ENCODE measurements around the gene LINS1. TPM values are rescaled to one million over a fixed set of nuclear protein-coding genes. Genes with fewer than 3 reads are reported as not detected.

The LINS1 gene
- total RNA-seq, 1 experiment from 2014 or later = 13.6 TPM

DNA sequence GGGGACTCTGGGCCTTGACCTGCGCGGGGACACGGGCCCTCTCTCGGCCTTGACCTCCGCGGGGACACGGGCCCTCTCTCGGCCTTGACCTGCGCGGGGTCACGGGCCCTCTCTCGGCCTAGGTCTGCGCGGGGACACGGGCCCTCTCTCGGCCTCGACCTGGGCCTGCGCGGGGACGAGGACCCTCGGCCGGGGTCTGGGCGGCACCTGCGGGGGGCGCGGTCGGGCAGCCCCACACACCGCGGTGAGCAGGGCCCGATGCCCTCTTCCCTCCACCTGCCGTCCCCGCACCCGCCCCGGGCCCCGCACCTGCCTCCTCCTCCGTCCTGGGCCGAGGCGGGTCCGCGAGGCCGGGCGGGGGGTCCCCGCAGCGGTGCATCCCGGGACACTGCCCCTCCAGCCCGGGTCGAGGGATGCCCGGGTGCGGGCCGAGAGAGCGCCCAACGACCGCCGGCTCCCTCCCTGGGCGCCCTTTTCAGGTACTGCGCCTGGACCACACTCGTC lies 57.6 kb downstream of the LINS1 start:
- intact Hi-C loops (cut with micrococcal nuclease; ENCODE audit: unreplicated experiment) (no loop called here), in situ Hi-C loops (cut with HindIII; ENCODE audit: low pct_unique_long_range_greater_than_20kb, low sequenced_read_pairs) (no loop called here)
- H3K27me3 ChIP-seq (ENCODE audit: control insufficient read depth, insufficient read depth, low read length) = no peaks in the 10 kb centered on the region
- no peak overlapping the region for H3K27ac ChIP-seq (ENCODE audit: low read length)
- no peaks in the 10 kb centered on the region for H3K4me1 ChIP-seq (ENCODE audit: control insufficient read depth, insufficient read depth, low read length)
- ChIA-PET CTCF (no interaction called here), POLR2A (no interaction called here)
- BruUV-seq (replicated peaks) = no TSS peak
- no peaks in the 10 kb centered on the region for H3K9me3 ChIP-seq (ENCODE audit: control insufficient read depth, insufficient read depth, low read depth, low read length)
- ATAC-seq = no peak
- no peak for DNase-seq (ENCODE audit: low read depth, low spot score)
- no peak for TF ChIP-seq POLR2AphosphoS5 (IDR thresholded peaks at IDR 0.05; ENCODE audit: low read depth, low read length)
- TF ChIP-seq, protein P1, sequence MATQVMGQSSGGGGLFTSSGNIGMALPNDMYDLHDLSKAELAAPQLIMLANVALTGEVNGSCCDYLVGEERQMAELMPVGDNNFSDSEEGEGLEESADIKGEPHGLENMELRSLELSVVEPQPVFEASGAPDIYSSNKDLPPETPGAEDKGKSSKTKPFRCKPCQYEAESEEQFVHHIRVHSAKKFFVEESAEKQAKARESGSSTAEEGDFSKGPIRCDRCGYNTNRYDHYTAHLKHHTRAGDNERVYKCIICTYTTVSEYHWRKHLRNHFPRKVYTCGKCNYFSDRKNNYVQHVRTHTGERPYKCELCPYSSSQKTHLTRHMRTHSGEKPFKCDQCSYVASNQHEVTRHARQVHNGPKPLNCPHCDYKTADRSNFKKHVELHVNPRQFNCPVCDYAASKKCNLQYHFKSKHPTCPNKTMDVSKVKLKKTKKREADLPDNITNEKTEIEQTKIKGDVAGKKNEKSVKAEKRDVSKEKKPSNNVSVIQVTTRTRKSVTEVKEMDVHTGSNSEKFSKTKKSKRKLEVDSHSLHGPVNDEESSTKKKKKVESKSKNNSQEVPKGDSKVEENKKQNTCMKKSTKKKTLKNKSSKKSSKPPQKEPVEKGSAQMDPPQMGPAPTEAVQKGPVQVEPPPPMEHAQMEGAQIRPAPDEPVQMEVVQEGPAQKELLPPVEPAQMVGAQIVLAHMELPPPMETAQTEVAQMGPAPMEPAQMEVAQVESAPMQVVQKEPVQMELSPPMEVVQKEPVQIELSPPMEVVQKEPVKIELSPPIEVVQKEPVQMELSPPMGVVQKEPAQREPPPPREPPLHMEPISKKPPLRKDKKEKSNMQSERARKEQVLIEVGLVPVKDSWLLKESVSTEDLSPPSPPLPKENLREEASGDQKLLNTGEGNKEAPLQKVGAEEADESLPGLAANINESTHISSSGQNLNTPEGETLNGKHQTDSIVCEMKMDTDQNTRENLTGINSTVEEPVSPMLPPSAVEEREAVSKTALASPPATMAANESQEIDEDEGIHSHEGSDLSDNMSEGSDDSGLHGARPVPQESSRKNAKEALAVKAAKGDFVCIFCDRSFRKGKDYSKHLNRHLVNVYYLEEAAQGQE (IDR thresholded peaks at IDR 0.05; ENCODE audit: insufficient read depth in 1 of 2, low read depth in 2 of 2, low read length in 1 of 2) = no peak
- TF ChIP-seq SIN3A (IDR thresholded peaks at IDR 0.05; ENCODE audit: borderline replicate concordance, insufficient read depth, low read depth, low read length) = no peak
- no peak for TF ChIP-seq TCF7L2 (IDR thresholded peaks at IDR 0.05; ENCODE audit: low read depth, low read length)
- TF ChIP-seq, protein P2, sequence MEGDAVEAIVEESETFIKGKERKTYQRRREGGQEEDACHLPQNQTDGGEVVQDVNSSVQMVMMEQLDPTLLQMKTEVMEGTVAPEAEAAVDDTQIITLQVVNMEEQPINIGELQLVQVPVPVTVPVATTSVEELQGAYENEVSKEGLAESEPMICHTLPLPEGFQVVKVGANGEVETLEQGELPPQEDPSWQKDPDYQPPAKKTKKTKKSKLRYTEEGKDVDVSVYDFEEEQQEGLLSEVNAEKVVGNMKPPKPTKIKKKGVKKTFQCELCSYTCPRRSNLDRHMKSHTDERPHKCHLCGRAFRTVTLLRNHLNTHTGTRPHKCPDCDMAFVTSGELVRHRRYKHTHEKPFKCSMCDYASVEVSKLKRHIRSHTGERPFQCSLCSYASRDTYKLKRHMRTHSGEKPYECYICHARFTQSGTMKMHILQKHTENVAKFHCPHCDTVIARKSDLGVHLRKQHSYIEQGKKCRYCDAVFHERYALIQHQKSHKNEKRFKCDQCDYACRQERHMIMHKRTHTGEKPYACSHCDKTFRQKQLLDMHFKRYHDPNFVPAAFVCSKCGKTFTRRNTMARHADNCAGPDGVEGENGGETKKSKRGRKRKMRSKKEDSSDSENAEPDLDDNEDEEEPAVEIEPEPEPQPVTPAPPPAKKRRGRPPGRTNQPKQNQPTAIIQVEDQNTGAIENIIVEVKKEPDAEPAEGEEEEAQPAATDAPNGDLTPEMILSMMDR (IDR thresholded peaks at IDR 0.05) = no peak
- no peaks in the 10 kb centered on the region for H3K36me3 ChIP-seq (ENCODE audit: control insufficient read depth, insufficient read depth, low read length)
- no peak overlapping the region for H3K4me3 ChIP-seq (ENCODE audit: low read depth in 2 of 2, low read length in 2 of 2)

DNA sequence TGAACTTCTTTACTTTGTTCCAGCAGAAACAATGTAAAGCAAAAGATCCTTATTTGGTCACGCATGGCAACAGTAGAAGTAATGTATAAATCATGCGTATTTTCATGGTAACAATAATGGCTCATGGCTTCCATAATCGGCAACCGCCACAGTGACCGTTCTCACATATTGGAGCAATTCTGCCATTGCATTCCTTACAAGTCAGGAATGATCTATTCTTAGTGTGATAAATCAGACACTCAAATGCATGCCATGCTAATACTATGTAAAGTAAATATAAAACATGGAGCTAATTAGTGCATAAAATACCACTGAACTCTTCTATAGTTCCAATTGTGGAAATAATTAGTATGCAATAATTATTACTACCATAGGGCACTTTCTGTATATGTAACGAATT lies 59.7 kb downstream of the LINS1 start:
- H3K27ac ChIP-seq (ENCODE audit: low read length) = no peak overlapping the region
- TF ChIP-seq TCF7L2 (IDR thresholded peaks at IDR 0.05; ENCODE audit: low read depth, low read length) (no peak), SIN3A (IDR thresholded peaks at IDR 0.05; ENCODE audit: borderline replicate concordance, insufficient read depth, low read depth, low read length) (no peak), POLR2AphosphoS5 (IDR thresholded peaks at IDR 0.05; ENCODE audit: low read depth, low read length) (no peak)
- TF ChIP-seq, protein P1 (IDR thresholded peaks at IDR 0.05; ENCODE audit: insufficient read depth in 1 of 2, low read depth in 2 of 2, low read length in 1 of 2) = no peak
- TF ChIP-seq, protein P2 (IDR thresholded peaks at IDR 0.05) = no peak
- no TSS peak for BruUV-seq (replicated peaks)
- H3K36me3 ChIP-seq (ENCODE audit: control insufficient read depth, insufficient read depth, low read length) = no peaks in the 10 kb centered on the region
- H3K4me1 ChIP-seq (ENCODE audit: control insufficient read depth, insufficient read depth, low read length) = no peaks in the 10 kb centered on the region
- in situ Hi-C loops (cut with HindIII; ENCODE audit: low pct_unique_long_range_greater_than_20kb, low sequenced_read_pairs) = no loop called here
- no peak for ATAC-seq
- no peak for DNase-seq (ENCODE audit: low read depth, low spot score)
- H3K9me3 ChIP-seq (ENCODE audit: control insufficient read depth, insufficient read depth, low read depth, low read length) = no peaks in the 10 kb centered on the region
- no peaks in the 10 kb centered on the region for H3K27me3 ChIP-seq (ENCODE audit: control insufficient read depth, insufficient read depth, low read length)
- POLR2A ChIA-PET = no interaction called here
- intact Hi-C loops (cut with micrococcal nuclease; ENCODE audit: unreplicated experiment) = no loop called here
- no peak overlapping the region for H3K4me3 ChIP-seq (ENCODE audit: low read depth in 2 of 2, low read length in 2 of 2)
- CTCF ChIA-PET = no interaction called here
